ENCODE measurements around the gene P3H3. TPM values are rescaled to one million over a fixed set of nuclear protein-coding genes. Genes with fewer than 3 reads are reported as not detected.

Gene P3H3
- total and polyA plus RNA-seq, 2 of the 4 experiments (the other 2 are of a cell fraction), result 27.8 to 83.9 TPM

GRCh38 chr12:6883252-6883651 lies 55.0 kb downstream of the P3H3 start:
- ChIA-PET POLR2A (ENCODE audit: unreplicated experiment) (no interaction called here), CTCF (no interaction called here)

More at GRCh38 chr12:6883252-6883651, 55.0 kb downstream of the P3H3 start:
- 0 out of 2 replicates have a peak, but pooled peaks cover 6% of the 10 kb centered on the region for H3K9me1 ChIP-seq (ENCODE audit: insufficient read depth, low read length)
- DNase-seq (no peak), ATAC-seq (ENCODE audit: low read depth) (no peak)
- no peaks in the 10 kb centered on the region for H4K20me1 ChIP-seq (ENCODE audit: insufficient read depth, low read length)
- no peak overlapping the region for H4K91ac ChIP-seq (ENCODE audit: insufficient read depth, low read depth, low read length)
- H3K79me1 ChIP-seq (ENCODE audit: low read depth in 1 of 2, low read length in 2 of 2), result peaks cover 3 to 4% of the 10 kb centered on the region in 2 experiments; a peak in 2 of 4 replicates
- H3K14ac ChIP-seq (replicated peaks; ENCODE audit: low read depth, low read length), result no peak overlapping the region
- no peak overlapping the region for H2BK15ac ChIP-seq (ENCODE audit: low read depth, low read length)
- in situ Hi-C loops (cut with MboI; ENCODE audit: low sequenced_read_pairs), result no loop called here
- no peak overlapping the region for H2BK120ac ChIP-seq (ENCODE audit: low read depth, low read length)
- H2AFZ ChIP-seq (replicated peaks; ENCODE audit: low read length, poor library complexity), result no peak overlapping the region
- no peak overlapping the region for H2BK20ac ChIP-seq (ENCODE audit: low read depth, low read length)
- H3K4me2 ChIP-seq (ENCODE audit: low read depth, low read length), result no peak overlapping the region
- no peaks in the 10 kb centered on the region for H3K9me3 ChIP-seq (ENCODE audit: control insufficient read depth, insufficient read depth, low read length)
- no peaks in the 10 kb centered on the region for H3K27me3 ChIP-seq (ENCODE audit: control insufficient read depth, insufficient read depth, low read length)
- no peak overlapping the region for H3K27ac ChIP-seq (ENCODE audit: insufficient read depth, low read length)
- BruUV-seq (replicated peaks), result no TSS peak
- H3K36me3 ChIP-seq (ENCODE audit: control insufficient read depth, insufficient read depth, low read length), result peaks cover 17% of the 10 kb centered on the region
- H3K9ac ChIP-seq (ENCODE audit: low read depth, low read length), result no peak overlapping the region
- H3K4me3 ChIP-seq (ENCODE audit: insufficient read depth, low read depth, low read length), result no peak overlapping the region
- no peak overlapping the region for H3K23ac ChIP-seq (ENCODE audit: low read depth, low read length)
- intact Hi-C loops (cut with micrococcal nuclease), result no loop called here
- dilution Hi-C loops (cut with HindIII; ENCODE audit: low sequenced_read_pairs, unreplicated experiment), result no loop called here
- H3K56ac ChIP-seq (ENCODE audit: extremely low read depth, insufficient read depth, low read length), result no peak overlapping the region
- no peak overlapping the region for H4K5ac ChIP-seq (ENCODE audit: low read depth, low read length)
- WGBS, 2 experiments (ENCODE audit: extremely low coverage in 2 of 2, insufficient read length in 1 of 2), result 100% methylated on average over 3 of the region's 5 CpGs; no CpG with 5 or more reads in 1 of the 2 experiments
- no peak overlapping the region for H2AK9ac ChIP-seq (replicated peaks; ENCODE audit: low read depth, low read length, poor library complexity)
- H3K18ac ChIP-seq (ENCODE audit: low read depth, low read length), result no peak overlapping the region
- no peak overlapping the region for H4K8ac ChIP-seq (ENCODE audit: low read depth in 2 of 2, low read length in 2 of 2)
- no peak overlapping the region for H3K4ac ChIP-seq (ENCODE audit: low read depth, low read length)
- no peak overlapping the region for H2BK5ac ChIP-seq (ENCODE audit: low read depth, low read length, poor library complexity, severe bottlenecking)
- no peak overlapping the region for H2AK5ac ChIP-seq (ENCODE audit: low read depth, low read length)
- no peaks in the 10 kb centered on the region for H3K4me1 ChIP-seq (ENCODE audit: control insufficient read depth, insufficient read depth, low read length)
- TF ChIP-seq BHLHE40 (IDR thresholded peaks at IDR 0.05; ENCODE audit: low read depth, low read length) (no peak), USF2 (IDR thresholded peaks at IDR 0.05; ENCODE audit: low read depth, low read length) (no peak), RCOR1 (IDR thresholded peaks at IDR 0.05; ENCODE audit: insufficient replicate concordance, low read length) (no peak)
